HG03196 (cell line): ENCODE results near the gene ELOVL6.
A peak's percentile ranks its signal among the peaks of the same experiment; 100 is the strongest.

ENCODE experiments used
- ATAC-seq: cut with Tn5 transposase; IDR thresholded peaks from one replicate; pipeline ENCODE4 v1.9.1; 2021; ENCODE audit not compliant: unreplicated experiment

ELOVL6 gene

GRCh38 chr4:110130576-110131358 is 67.6 kb downstream of the ELOVL6 start:
- no peak for ATAC-seq

- no peak for ATAC-seq
These were observed 68.9 kb downstream of the ELOVL6 start for GRCh38 chr4:110129544-110129943.

DNA sequence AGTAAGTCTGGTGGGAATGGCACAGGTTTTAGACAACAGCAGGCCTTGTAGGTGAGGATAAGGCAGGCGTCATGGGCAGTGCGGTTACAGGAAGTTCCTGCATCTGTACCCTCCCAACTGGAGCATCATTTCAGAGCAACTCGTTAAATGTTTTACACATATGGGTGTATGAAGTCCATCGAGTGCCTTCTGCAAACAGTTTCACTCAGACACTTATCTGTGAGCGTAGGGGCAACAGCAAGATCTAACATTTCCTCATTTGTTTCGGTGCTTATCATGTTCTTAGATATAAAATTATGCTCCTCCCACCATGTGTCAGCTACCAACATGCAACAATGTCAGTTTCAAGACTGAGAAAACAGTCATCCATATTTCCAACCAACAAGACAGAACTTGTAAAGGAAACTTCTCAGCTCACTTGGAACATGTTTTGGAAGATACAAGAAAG is 69.9 kb downstream of the ELOVL6 start:
- ATAC-seq: no peak

DNA sequence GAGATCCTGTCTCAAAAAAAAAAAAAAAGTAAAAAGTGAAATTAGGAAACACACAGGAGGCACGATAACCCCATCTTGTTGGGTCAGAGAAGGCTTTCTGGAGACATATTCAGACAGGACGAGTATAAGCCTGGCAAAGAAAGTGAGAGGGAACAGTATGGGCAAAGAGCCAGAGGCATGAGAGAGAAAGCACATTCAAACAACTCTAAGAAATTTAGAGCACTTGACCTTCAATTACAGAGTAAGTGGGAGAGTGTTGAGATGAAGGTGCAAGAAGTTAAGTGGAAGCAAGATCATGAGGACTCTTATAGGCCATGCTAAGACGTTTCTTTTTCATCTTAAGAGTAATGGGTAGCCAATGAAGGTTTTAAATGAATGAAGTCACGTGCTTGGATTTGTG is 70.4 kb downstream of the ELOVL6 start:
- ATAC-seq: no peak

GRCh38 chr4:110124711-110125110 is 73.7 kb downstream of the ELOVL6 start:
- no peak for ATAC-seq

- ATAC-seq: no peak
These were observed 76.2 kb downstream of the ELOVL6 start for GRCh38 chr4:110122201-110122600.

DNA sequence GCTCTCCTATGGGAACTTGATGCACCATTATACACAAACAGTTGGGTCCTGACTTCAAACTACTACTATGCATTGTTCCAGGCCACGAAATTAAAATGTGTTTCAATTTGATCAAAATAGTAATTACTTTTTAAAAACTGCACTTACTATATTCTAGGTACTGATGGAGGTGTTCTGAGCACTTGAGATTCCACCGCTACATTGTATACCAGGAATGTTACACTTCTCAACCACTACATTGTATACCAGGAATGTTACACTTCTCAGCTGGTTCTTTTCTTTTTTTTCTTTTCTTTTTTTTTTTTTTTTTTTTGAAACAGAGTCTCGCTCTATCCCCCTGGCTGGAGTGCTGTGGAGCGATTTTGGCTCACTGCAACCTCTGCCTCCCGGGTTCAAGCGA is 77.9 kb downstream of the ELOVL6 start:
- no peak for ATAC-seq

- no peak for ATAC-seq
These were observed 78.5 kb downstream of the ELOVL6 start for GRCh38 chr4:110119880-110120279.

DNA sequence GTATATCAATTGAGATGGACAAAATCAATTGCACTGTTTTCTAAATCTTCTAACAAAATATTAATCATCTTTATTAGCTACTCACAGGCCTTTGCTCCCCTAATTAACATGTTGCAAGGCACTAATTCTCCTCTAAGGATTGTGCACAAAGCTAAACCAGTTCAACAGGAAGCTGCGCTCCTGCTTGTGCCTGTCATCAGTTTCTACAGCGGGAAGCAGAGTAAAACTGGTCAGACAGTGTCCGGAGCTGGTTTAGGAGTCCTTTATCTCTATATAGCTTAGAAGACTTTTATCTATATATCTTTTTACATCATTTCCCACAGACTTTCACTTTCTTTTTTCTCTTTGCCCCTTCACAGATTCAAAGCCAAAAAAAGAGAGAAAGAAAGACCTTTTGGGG is 79.1 kb downstream of the ELOVL6 start:
- no peak for ATAC-seq

GRCh38 chr4:110112056-110112455 is 86.4 kb downstream of the ELOVL6 start:
- ATAC-seq: no peak

DNA sequence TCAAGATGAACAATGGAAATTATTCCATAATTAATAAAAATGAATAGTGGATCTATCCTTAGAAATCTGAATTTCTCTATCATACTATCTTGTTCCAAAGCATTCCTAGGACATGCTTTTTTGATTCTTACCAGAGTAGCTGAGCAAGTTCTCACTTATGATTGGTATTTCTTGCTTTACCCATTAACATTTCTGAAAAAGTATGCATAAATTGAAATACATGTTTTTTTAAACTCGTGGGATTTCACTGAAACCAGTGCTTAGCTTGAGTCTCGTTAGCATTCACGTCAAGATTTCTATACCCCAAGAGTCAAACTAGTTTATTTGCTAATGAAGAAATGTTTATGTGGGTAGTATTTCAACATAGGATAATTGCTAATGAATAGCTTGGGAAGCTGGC is 89.0 kb downstream of the ELOVL6 start:
- no peak for ATAC-seq

DNA sequence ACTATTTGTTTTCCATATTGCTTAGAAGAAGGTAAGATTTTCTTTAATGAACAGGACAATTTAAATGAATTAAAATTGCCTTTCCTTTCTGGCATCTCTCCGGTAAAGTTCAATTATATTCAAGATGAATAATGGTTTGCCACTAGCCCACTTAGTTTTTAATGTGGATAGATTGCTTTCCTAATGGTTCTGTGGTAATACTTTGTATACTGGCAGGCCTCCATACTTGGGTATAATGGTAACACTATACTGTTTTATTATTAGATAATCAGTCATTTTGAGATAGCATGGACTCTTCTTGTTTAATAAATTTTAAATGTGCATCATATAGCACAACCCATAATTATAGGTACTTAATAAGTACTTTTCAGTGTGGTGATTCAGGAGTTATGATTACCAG is 89.5 kb downstream of the ELOVL6 start:
- ATAC-seq: no peak

DNA sequence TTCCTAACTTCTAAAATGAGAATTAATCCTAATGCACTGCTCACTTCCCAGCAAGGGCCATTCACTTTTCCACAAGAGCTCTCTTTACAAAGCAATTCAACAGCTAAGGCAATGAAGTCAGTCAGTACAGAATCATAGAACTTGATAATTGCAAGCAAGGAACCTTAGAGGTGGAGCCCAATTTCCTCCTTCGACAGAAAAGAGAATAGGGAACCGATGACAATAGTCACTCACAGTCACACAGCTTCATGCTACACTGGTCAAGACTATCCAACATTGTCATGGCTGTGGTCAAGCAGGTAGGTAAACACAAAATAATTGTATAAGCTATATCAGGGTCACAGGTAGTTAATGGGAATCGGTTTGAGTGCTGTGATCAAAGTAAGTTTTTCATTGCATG is 90.0 kb downstream of the ELOVL6 start:
- ATAC-seq: peak; percentile 97

DNA sequence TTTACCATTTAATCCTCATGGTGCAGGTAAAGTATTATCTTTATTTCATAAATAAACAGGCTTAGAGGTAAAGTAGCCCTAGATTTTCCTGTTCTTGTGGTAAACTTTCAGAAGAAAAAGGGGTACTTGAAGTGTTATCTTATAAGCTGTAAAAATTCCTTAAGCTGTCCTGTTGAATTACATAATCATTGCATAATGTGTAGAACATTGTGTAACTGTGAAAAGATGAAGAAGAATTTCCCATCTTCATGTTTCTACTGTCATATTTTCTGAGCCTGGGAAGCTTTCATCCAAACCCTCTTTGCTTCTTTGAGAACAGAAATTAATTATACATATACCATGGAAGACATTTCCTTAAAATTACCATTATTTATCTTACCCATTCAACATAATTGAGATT is 90.5 kb downstream of the ELOVL6 start:
- ATAC-seq: no peak

DNA sequence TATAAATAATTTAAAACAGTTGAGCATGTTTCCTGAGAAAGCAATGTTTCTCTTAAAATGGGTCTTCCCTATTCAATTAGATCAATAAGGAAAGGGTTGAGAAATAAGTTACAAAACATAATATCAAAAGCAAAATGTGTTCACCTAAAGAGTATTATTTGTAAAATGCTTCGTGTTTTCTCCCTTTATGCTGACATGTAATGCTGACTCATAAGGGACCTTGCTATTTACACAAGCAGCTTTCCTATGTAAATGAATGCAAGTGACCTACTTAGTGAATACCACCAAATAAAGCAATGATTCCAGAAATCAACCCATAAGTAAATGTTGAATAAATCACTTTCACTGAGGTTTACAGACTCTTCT is 91.5 kb downstream of the ELOVL6 start:
- ATAC-seq: no peak

DNA sequence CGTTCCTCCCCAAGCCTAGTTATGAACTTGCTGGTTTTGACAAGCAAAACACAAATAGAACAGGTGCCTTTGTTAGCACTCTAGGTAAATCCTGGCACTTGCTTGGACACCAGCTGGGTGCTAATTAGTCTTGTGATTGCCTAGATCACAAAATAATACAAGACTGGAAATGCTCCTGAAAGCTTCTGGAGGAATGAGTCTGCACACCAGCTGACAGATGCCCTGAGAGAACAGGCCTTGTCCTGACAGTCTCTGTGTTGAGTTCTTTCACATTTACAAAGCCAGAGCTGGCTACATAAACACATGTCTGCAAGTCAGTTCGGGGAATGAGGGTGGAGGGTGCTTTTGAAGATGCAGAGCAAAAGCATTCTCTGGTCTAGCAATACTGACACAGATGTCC is 93.8 kb downstream of the ELOVL6 start:
- no peak for ATAC-seq

- ATAC-seq: no peak
These were observed 98.8 kb downstream of the ELOVL6 start for GRCh38 chr4:110099638-110100037.

- ATAC-seq: no peak
These were observed 102.0 kb downstream of the ELOVL6 start for GRCh38 chr4:110096405-110096804.

GRCh38 chr4:110092646-110093045 is 105.8 kb downstream of the ELOVL6 start:
- ATAC-seq: no peak

DNA sequence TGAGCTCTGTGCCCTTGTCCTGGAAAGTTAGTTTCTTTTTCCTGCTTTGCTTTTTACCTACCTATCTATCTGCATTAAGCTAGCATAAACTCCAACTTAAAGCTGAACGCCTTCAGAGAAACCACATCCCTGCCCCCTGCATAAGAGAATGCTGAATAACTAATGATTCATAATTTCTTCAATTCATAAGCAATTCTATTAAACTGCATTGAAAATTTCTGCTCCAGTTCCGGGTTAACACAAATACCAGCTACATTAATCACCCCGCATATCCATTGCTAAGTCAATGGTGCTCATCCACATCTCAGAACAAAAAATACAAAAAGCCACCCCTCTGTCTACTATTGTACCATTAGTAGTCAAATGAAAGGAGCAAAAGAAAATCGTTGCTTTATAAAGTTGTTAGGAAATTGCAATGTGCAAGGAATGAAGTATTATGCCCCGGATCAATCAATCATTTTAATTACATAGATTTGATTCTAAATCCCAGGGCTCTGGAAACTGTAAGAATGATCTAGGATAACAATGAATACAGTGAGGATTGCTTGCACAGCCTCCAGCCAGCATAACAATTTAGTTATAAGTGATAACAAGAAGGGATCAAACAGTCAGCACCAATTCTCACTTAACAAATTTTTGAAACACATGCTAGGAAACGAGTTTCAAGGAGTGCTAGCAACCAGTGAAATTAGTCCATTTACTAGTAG is 106.8 kb downstream of the ELOVL6 start:
- ATAC-seq: no peak

GRCh38 chr4:110088670-110089069 is 109.7 kb downstream of the ELOVL6 start:
- peak; percentile 35 for ATAC-seq

DNA sequence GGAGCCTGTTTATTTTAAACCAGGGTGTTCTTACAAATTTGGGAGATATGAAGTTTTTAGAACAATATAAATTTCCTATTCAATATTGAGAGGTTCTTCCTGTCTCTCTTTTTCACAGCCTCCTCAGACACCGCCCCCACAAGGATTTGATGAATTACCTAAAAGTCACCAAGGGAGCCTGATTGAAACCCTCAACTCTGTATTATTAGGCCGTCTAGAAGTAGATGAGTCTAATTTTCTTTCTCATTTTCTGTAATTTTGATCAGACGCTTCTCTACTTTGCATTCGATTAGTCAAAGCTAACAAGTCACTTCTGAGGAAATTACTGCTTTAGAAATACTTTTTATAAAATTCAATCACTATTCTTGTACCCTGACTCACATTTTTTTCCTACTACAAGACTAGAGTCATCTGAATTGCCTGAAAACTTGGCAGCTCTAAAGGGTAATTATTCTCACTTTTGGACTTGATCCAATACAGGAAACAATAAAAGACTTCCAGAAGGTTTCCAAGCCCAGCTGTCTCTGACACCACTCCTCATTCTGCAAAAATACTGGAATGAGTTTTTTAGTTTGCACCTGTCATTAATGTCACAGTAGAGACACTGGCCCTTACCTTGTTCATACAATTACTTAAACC is 111.2 kb downstream of the ELOVL6 start:
- ATAC-seq: no peak
